RWPE2 (cell line): ENCODE data around the gene CHD1L.

Experiments
- ATAC-seq: fragments of 200-7000 bp; cut with Tn5 transposase; 3 replicates; pipeline ENCODE4 v1.9.1; 2021; ENCODE audit warnings: low read depth
- DNase-seq: peaks from one replicate; pipeline ENCODE4 v3.0.0-alpha.2; 2020; ENCODE audit warnings: low spot score
- H3K27ac ChIP-seq: fragments of 450-650 bp; 2 replicates; pipeline ENCODE4 v1.5.1; 2017; ENCODE audit warnings: mild to moderate bottlenecking; ENCODE audit not compliant: poor library complexity, severe bottlenecking
- H3K27me3 ChIP-seq: fragments of 250-450 bp; sonication (Bioruptor Pico); 2 replicates; pipeline ENCODE4 v1.5.1; 2021; ENCODE audit warnings: mild to moderate bottlenecking, moderate library complexity; ENCODE audit not compliant: insufficient read depth, poor library complexity, severe bottlenecking
- H3K36me3 ChIP-seq: fragments of 250-450 bp; sonication (Bioruptor Pico); 2 replicates; pipeline ENCODE4 v1.5.1; 2020; ENCODE audit warnings: low read depth, mild to moderate bottlenecking, moderate library complexity
- H3K4me1 ChIP-seq: fragments of 250-450 bp; sonication (Bioruptor Pico); 2 replicates; pipeline ENCODE4 v1.5.1; 2021; ENCODE audit warnings: mild to moderate bottlenecking, moderate library complexity; ENCODE audit not compliant: insufficient read depth, poor library complexity, severe bottlenecking
- H3K4me3 ChIP-seq: fragments of 250-450 bp; sonication (Bioruptor Pico); 2 replicates; pipeline ENCODE4 v1.5.1; 2021; ENCODE audit warnings: mild to moderate bottlenecking, moderate library complexity; ENCODE audit not compliant: severe bottlenecking
- H3K9me3 ChIP-seq: fragments of 250-450 bp; sonication (Bioruptor Pico); 2 replicates; pipeline ENCODE4 v1.5.1; 2021; ENCODE audit warnings: mild to moderate bottlenecking, moderate library complexity; ENCODE audit not compliant: severe bottlenecking
- TF ChIP-seq, protein P1 (sequence below): fragments of 450-650 bp; IDR thresholded peaks from one replicate; pipeline ENCODE4 v1.5.1; 2017; ENCODE audit warnings: mild to moderate bottlenecking, moderate library complexity; ENCODE audit not compliant: poor library complexity, severe bottlenecking

The CHD1L gene

GRCh38 chr1:147338571-147338970, 96.1 kb downstream of the CHD1L start:
- no peak overlapping the region for H3K4me3 ChIP-seq
- no peak overlapping the region for H3K27ac ChIP-seq
- TF ChIP-seq, protein P1, sequence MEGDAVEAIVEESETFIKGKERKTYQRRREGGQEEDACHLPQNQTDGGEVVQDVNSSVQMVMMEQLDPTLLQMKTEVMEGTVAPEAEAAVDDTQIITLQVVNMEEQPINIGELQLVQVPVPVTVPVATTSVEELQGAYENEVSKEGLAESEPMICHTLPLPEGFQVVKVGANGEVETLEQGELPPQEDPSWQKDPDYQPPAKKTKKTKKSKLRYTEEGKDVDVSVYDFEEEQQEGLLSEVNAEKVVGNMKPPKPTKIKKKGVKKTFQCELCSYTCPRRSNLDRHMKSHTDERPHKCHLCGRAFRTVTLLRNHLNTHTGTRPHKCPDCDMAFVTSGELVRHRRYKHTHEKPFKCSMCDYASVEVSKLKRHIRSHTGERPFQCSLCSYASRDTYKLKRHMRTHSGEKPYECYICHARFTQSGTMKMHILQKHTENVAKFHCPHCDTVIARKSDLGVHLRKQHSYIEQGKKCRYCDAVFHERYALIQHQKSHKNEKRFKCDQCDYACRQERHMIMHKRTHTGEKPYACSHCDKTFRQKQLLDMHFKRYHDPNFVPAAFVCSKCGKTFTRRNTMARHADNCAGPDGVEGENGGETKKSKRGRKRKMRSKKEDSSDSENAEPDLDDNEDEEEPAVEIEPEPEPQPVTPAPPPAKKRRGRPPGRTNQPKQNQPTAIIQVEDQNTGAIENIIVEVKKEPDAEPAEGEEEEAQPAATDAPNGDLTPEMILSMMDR = no peak
- H3K4me1 ChIP-seq = no peaks in the 10 kb centered on the region
- no peaks in the 10 kb centered on the region for H3K9me3 ChIP-seq
- no peaks in the 10 kb centered on the region for H3K36me3 ChIP-seq
- DNase-seq (no peak), ATAC-seq (no peak)
- peaks cover 24% of the 10 kb centered on the region for H3K27me3 ChIP-seq

- TF ChIP-seq, protein P1 = no peak
- no peak overlapping the region for H3K4me3 ChIP-seq
- no peaks in the 10 kb centered on the region for H3K36me3 ChIP-seq
- DNase-seq = no peak
- H3K4me1 ChIP-seq = no peaks in the 10 kb centered on the region
- H3K27ac ChIP-seq = no peak overlapping the region
- ATAC-seq = no peak
- H3K9me3 ChIP-seq = no peaks in the 10 kb centered on the region
- peaks cover under 1% of the 10 kb centered on the region for H3K27me3 ChIP-seq
Measured at GRCh38 chr1:147341246-147341645, 98.8 kb downstream of the CHD1L start.
